Dermis microvascular lymphatic vessel endothelial cell (primary cell): ENCODE measurements around the gene CNBD2. TPM values are rescaled to one million over a fixed set of nuclear protein-coding genes. Genes with fewer than 3 reads are reported as not detected.
"Not testable (repeated sequence)": the region's sequence is repeated elsewhere in the genome, so short reads cannot be mapped to it uniquely, and the experiment has no call there.

Experiments
- DNase-seq, 2 donors: peaks; one replicate each; pipeline versions ENCODE4 v3.0.0 to v3.0.0-alpha.2; 2010; ENCODE audit warnings: low read depth in 2 of 2
- total RNA-seq: library from RNA; depleted of rRNA; stranded (reverse); fragments of >200 nt; gene quantifications from 2 replicates; pipeline ENCODE4 v1.2.1, GENCODE V29; 2014

CNBD2 gene
- total RNA-seq, 1 donor from 2014 or later: 5.4 TPM

GRCh38 chr20:36061754-36062153 lies 93.4 kb downstream of the CNBD2 start:
- DNase-seq: no peak

- DNase-seq: no peak
Measured at GRCh38 chr20:36062799-36063198, 94.4 kb downstream of the CNBD2 start.

DNA sequence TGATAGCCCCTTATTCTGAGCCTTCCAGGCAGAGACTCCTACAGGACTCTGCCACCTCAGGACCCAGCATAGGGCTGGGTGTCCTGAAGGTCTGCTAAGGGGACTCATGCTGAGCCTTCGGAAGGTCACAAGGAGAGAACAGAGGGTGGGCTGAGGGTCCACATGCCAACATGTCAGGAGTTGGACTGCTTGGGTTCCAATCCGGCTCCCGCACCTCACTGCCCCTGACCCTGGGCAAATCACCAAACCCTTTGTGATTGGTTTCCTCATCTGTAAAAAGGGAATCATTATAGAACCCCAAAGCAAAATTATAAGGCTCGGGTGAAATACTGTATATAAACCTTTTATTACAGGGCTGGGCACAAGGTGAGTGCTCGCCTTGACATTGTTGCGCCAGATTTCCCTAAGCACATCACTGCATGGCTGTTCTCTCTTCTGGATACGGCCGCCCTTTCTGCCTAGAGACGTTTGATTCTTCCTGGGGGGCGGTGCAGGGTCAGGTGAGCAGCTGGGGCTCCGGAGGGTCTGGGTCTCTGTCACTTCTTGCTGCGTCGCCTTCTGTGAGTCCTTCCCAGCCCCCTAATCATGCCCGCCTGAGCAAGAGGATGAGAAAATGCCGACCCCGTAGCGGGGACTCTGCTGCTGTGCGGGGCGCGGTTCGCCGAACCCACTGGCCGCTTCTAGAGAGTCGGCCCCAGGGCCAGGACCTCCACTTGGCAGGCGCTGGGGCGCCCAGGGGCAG lies 95.7 kb downstream of the CNBD2 start:
- no peak for DNase-seq

GRCh38 chr20:36064658-36065426 lies 96.5 kb downstream of the CNBD2 start:
- DNase-seq: peak; percentile 75 to 90

DNA sequence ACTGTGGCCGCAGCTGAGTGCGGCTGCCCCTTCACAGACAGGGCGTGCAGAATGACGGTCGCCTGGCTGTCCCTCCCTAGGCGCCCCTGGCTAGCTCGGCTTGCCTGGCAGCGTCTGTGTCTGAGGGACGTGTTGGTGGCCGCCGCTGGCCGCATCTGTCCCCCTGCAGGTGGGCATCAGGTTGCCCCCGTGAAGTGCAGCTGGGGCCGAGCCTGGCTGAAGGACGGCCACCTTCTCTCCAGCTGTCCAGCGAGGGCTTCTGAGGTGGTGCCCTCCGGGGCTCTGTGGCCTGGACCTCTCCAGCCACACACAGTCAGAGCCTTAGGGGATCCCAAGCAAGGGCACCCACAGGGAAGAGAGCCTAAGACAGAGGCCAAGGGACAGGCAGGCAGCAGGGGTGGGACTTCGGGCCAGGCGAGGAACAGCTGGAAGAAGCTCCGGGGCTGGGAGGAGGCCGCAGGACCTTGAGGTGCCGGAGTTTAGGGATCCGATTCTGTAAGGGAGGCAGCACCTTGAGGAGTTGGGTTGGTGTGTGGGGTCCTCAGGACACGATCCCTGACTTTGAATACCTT lies 97.1 kb downstream of the CNBD2 start:
- no peak for DNase-seq

DNA sequence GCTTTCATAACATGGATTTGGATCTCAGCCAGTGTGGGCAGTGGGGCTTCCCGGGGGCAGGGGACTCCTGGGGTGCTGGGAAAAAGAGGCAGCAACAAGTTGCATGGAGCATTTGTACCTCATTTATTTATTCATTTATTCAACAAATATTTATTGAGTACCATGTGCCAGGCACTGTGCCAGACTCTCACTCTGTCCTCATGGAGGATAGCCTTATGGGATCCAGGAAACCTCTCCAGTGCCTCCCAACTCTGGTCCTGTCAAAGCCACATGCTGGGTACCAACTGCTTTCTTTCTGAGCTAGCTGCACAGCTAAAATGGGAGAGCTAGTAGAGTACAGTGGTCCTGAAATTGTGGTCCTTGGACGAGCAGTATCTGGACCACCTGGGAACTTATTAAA lies 98.4 kb downstream of the CNBD2 start:
- no peak for DNase-seq

GRCh38 chr20:36068526-36068925 lies 100.1 kb downstream of the CNBD2 start:
- DNase-seq: not testable (repeated sequence)

- no peak for DNase-seq
Measured at GRCh38 chr20:36070451-36070850, 102.1 kb downstream of the CNBD2 start.

DNA sequence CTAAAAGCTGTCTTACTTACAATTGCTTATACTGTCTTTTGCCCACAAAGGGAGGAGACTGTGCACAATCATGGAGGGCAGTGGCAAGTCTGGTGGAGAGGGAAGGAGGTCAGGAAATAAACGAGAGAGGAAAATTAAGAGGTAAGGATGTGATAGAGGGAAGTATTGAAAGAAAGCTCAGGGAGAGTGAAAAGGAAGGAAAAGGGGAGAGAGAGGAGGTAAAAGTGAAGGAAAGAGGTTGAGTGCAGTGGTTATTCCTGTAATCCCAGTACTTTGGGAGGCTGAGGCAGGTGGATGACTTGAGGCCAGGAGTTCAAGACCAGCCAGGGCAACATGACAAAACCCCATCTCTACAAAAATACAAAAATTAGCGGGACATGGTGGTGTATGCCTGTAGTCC lies 103.5 kb downstream of the CNBD2 start:
- DNase-seq: no peak

GRCh38 chr20:36074983-36075382 lies 106.6 kb downstream of the CNBD2 start:
- no peak for DNase-seq

DNA sequence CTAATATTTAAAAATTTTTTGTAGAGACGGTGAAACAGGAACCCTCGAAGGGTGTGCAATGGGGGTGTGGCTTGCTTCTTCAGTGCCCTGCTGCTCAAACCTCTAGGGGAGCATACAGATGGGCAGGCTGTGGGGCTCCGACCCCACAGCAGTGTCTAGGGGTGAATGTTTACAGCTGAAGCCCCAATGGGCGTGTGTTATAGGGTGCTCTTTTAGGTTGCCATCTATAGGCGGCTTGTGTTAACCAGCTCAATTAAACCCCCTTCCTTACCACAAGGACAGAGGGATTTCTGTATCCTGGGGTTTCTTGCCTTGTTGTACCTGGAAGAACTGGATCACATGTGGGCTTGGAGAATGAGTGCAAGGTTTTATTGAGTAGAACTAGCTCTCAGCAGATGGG lies 109.4 kb downstream of the CNBD2 start:
- not testable (repeated sequence) for DNase-seq

DNA sequence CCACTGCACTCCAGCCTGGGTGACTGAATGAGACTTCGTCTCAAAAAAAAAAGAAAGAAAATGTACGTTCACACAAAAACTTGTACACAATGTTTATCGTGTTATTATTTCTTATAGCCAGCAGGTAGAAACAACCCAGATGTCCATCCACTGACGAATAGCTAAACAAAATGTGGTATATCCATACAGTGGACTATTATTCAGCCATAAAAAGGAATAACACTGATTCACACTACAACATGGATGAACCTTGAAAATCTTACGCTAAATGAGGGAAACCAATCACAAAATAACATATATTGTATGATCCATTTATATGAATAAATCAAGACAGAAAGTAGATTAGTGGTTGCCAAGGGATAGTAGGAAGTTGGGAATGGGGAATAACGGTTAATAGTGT lies 111.1 kb downstream of the CNBD2 start:
- no peak for DNase-seq

DNA sequence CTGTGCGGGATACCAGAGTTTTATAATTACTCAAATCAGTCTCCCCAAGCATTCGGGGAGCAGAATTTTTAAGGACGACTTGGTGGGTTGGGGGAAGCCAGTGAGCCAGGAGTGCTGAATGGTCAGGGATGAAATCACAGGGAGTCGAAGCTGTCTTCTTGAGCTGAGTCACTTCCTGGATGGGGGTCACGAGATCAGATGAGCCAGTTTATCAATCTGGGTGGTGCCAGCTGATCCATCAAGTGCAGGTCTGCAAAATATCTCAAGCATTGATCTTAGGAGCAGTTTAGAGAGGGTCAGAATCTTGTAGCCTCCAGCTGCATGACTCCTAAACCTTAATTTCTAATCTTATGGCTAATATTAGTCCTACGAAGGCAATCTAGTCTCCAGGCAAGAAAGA lies 111.6 kb downstream of the CNBD2 start:
- DNase-seq: not testable (repeated sequence)

Other genes with a start within 250 kb of the CNBD2 start
- 255 and 271 TPM in 2 replicates for gene RBM39, start 226.3 kb upstream of the CNBD2 start, total RNA-seq
- 22.1 and 23.8 TPM in 2 replicates for gene PHF20, start 196.6 kb upstream of the CNBD2 start, total RNA-seq
- 67.1 and 87.0 TPM in 2 replicates for gene SCAND1, start 14.1 kb upstream of the CNBD2 start, total RNA-seq
- gene EPB41L1, start 186.2 kb downstream of the CNBD2 start, total RNA-seq: 7.3 and 22.4 TPM in 2 replicates